Epithelial cell of proximal tubule (primary cell): Measurements from ENCODE around the gene GRB7. TPM values are rescaled to one million over a fixed set of nuclear protein-coding genes. Genes with fewer than 3 reads are reported as not detected.

Experiments
- DNase-seq: peaks from one replicate; pipeline ENCODE4 v3.0.0-alpha.2; 2011; ENCODE audit warnings: low read depth
- H3K4me3 ChIP-seq: 2 replicates; pipeline ENCODE4 v1.5.1; 2011; ENCODE audit warnings: low read depth, mild to moderate bottlenecking, low read length
- total RNA-seq: library from RNA; depleted of rRNA; stranded (reverse); fragments of >200 nt; gene quantifications from 2 replicates; pipeline ENCODE4 v1.2.3, GENCODE V29; 2015
- TF ChIP-seq, protein P1 (sequence below): conservative IDR thresholded peaks from 2 replicates; pipeline ENCODE4 v1.5.1; 2012; ENCODE audit warnings: low read depth, mild to moderate bottlenecking, low read length

The GRB7 gene
- total RNA-seq, 1 donor from 2014 or later = 42.0 TPM

DNA sequence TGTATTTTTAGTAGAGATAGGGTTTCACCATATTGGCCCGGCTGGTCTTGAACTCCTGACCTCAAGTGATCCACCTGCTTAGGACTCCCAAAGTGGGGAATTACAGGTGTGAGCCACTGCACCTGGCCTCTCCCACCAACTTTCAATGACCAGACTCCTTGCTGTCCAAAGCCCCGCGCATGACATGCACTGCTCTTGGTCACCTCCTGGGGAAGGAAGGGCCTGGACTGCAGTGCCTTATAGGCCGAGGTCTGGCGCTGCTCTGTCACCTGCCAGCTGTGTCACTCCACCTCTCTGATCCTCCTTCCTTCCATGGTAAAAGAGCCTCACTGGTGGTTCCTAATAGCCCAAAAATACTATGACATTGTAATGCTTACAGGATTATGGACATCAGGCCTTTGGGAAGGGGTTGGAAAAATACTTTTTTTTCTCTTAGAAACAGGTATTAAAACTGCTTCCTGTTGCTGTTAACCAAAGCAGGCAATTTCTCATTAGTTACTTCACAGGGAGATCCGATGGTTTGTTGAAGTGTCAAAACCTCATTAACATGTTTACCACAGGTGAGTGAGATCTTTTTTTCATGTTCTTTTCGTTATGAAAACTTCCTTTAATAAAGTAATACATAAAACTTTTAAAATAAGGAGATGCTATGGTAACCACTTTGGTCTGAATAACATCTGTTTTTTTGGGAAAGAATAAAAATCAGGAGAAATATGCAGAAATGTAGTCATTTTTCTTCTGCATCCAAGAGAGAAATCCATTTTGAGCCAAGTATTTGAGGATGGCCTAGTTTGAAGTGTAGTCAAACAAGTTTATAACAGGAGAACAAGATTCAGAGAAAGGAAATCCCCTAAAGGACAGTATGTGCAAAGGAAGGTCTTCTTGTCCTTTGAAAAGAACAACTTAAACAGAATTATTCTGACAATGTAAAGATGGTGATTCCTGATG, 35.5 kb downstream of the GRB7 start:
- DNase-seq = no peak
- TF ChIP-seq, protein P1, sequence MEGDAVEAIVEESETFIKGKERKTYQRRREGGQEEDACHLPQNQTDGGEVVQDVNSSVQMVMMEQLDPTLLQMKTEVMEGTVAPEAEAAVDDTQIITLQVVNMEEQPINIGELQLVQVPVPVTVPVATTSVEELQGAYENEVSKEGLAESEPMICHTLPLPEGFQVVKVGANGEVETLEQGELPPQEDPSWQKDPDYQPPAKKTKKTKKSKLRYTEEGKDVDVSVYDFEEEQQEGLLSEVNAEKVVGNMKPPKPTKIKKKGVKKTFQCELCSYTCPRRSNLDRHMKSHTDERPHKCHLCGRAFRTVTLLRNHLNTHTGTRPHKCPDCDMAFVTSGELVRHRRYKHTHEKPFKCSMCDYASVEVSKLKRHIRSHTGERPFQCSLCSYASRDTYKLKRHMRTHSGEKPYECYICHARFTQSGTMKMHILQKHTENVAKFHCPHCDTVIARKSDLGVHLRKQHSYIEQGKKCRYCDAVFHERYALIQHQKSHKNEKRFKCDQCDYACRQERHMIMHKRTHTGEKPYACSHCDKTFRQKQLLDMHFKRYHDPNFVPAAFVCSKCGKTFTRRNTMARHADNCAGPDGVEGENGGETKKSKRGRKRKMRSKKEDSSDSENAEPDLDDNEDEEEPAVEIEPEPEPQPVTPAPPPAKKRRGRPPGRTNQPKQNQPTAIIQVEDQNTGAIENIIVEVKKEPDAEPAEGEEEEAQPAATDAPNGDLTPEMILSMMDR = no peak
- no peak overlapping the region for H3K4me3 ChIP-seq

- DNase-seq = no peak
- TF ChIP-seq, protein P1 = no peak
These were observed 36.3 kb downstream of the GRB7 start for GRCh38 chr17:39774047-39774446.

GRCh38 chr17:39775031-39775430, 37.3 kb downstream of the GRB7 start:
- no peak overlapping the region for H3K4me3 ChIP-seq
- DNase-seq = no peak
- TF ChIP-seq, protein P1 = no peak

More at GRCh38 chr17:39774047-39774446, 36.3 kb downstream of the GRB7 start:
- H3K4me3 ChIP-seq = no peak overlapping the region

DNA sequence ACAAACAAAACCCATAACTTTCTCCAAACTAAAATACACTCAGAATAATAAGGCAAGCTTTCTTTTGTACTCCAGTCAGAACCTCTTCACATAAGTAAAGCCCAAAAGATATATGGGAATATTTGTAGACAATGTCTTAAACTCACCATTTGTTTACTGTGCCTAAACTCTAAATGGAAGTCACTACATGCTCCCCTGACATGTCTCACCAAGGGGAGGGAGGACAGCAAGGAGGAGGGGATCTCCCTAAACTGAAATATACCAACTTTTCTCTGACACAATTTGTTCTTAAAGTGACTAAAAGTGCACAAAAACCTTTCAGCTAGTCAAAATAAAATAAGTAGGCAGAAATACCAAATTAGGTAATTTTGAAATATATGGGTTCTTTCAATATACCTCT, 38.5 kb downstream of the GRB7 start:
- no peak for DNase-seq
- TF ChIP-seq, protein P1 = no peak

DNA sequence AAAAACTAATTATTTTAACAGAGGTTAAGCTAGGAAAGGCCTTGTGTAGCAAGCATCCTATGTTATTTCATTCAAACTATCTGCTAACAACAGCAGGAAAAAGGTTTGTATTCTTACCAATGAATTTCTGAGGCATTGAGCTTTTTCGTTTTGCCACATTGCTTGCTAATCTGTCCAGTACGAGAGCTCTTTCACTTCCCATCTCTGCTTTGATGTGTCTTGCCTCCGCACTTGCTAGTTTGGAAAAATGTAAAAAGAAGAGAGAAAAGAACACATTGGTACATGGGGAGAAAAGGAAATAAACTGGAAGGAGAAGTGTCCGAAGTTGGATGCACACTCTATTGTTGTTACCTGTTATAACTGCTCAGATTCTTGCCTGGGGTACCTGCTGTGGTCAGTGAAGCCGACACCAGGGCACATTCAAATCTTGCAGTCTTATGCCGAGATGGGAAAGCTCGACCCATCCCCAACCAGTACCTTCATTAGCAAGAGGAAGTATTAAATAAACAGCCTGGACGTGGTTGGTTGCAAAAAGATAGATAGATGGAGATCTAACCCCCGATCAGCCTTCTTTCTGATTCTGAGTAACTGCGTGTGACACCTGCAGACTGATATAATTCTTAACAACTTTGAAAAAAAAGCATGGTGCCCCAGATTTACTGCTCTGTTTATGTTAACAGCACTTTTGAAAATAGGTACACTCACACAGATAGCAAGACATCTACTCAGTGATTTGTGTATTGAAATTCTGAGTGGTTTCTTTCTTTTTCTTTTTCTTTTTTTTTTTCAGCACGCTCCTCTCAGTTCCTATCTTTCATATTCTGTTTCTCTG, 40.0 kb downstream of the GRB7 start:
- DNase-seq = no peak
- TF ChIP-seq, protein P1 = no peak
- no peak overlapping the region for H3K4me3 ChIP-seq

More for the DNA sequence above, 38.5 kb downstream of the GRB7 start:
- no peak overlapping the region for H3K4me3 ChIP-seq

DNA sequence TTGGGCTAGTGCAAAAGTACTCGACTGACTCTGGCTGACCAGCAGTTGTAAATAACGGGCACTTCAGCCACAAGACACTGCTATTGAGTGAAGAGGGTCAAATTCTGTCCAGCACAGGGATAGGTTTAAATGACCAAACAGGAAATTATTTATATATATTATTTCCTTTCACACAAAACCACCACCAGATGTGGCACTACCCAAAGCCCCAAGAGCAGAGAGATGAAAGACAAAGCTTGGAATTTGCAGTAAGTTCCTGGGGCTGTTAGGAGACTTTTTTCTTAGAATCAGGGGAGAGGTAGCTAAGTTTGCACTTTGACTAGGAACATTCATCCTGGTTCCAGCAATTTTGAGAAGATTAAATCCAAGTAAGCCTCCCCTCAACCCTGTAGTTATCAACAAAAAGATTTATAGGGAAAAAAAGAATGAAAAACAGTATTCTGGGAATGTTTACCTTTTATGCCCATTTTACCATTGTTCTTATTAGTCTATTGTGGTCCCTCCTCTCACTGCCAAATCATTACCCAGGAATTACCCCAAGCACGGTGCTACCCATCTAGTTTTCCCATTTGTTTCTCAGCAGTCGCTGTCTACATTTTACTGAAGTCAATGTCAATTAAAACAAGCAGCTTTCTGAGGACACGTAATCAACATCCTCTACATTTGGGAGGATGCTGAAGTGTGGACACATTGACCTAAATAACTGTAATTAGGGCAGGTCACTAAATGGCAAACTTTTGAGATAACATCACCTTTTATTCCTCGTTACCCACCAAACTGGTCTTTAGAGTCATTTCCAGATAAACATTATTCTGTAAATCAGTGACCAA, 43.5 kb downstream of the GRB7 start:
- TF ChIP-seq, protein P1 = no peak
- no peak overlapping the region for H3K4me3 ChIP-seq
- no peak for DNase-seq
